Panc1 (cell line): ENCODE data around the gene RILPL1. TPM values are rescaled to one million over a fixed set of nuclear protein-coding genes. Genes with fewer than 3 reads are reported as not detected.

Source experiments
- ATAC-seq: fragments of 200-7000 bp; cut with Tn5 transposase; 2 replicates; pipeline ENCODE4 v1.9.1; 2020; ENCODE audit warnings: mild to moderate bottlenecking, moderate library complexity
- BruUV-seq: library from RNA; stranded (reverse); fragments of 400-500 nt; replicated peaks from 2 replicates; lab custom pipeline; 2021; lab: Mats Ljungman, UMichigan
- CTCF ChIA-PET: fragments of 300-600 bp; sonication (Branson Sonifier 250); formaldehyde crosslinking; loops from one replicate; lab custom pipeline; 2022; ENCODE audit warnings: antibody characterized with exemption; lab: Charles Lee
- POLR2A ChIA-PET: fragments of 300-600 bp; sonication (Branson Sonifier 250); formaldehyde crosslinking; loops from one replicate; lab custom pipeline; 2022; ENCODE audit warnings: antibody characterized with exemption; lab: Charles Lee
- DNase-seq: peaks from one replicate; pipeline ENCODE4 v3.0.0-alpha.2; 2010; ENCODE audit warnings: low read depth, low spot score
- H3K27ac ChIP-seq: 2 replicates; pipeline ENCODE4 v1.5.1; 2011; ENCODE audit warnings: mild to moderate bottlenecking, low read length, inconsistent platforms
- H3K27me3 ChIP-seq: fragments of 200-500 bp; sonication (Bioruptor generic); 2 replicates; pipeline ENCODE4 v1.6.0; 2014; ENCODE audit warnings: low read length, inconsistent platforms; ENCODE audit not compliant: control insufficient read depth, insufficient read depth
- H3K36me3 ChIP-seq: fragments of 200-500 bp; sonication (Bioruptor generic); 2 replicates; pipeline ENCODE4 v1.5.1; 2014; ENCODE audit warnings: inconsistent platforms, mild to moderate bottlenecking, low read length, moderate library complexity; ENCODE audit not compliant: control insufficient read depth, insufficient read depth
- H3K4me1 ChIP-seq: 2 replicates; pipeline ENCODE4 v1.5.1; 2011; ENCODE audit warnings: inconsistent platforms, mild to moderate bottlenecking, low read length, moderate library complexity; ENCODE audit not compliant: control insufficient read depth, insufficient read depth
- H3K4me3 ChIP-seq, 2 experiments: 2 replicates each; pipeline ENCODE4 v1.5.1; 2011 to 2012; ENCODE audit warnings: low read depth in 2 of 2, low read length in 2 of 2, mild to moderate bottlenecking in 2 of 2, inconsistent platforms in 1 of 2, moderate library complexity in 1 of 2
- H3K9me3 ChIP-seq: fragments of 200-500 bp; sonication (Bioruptor generic); 2 replicates; pipeline ENCODE4 v1.5.1; 2014; ENCODE audit warnings: low read depth, mild to moderate bottlenecking, inconsistent platforms, low read length, moderate library complexity; ENCODE audit not compliant: control insufficient read depth, insufficient read depth
- CTCF ChIP-seq: fragments of 450-650 bp; IDR thresholded peaks from 2 replicates; pipeline ENCODE4 v1.5.1; 2017; ENCODE audit warnings: mild to moderate bottlenecking
- POLR2AphosphoS5 ChIP-seq: IDR thresholded peaks from 2 replicates; pipeline ENCODE4 v1.6.1; 2012; ENCODE audit warnings: mild to moderate bottlenecking, low read depth, low read length, moderate library complexity
- SIN3A ChIP-seq: IDR thresholded peaks from 2 replicates; pipeline ENCODE4 v1.6.1; 2012; ENCODE audit warnings: low read depth, mild to moderate bottlenecking, low read length, moderate library complexity, borderline replicate concordance; ENCODE audit not compliant: insufficient read depth
- TCF7L2 ChIP-seq: IDR thresholded peaks from 2 replicates; pipeline ENCODE4 v1.6.1; 2011; ENCODE audit warnings: mild to moderate bottlenecking, low read depth, low read length, inconsistent platforms
- in situ Hi-C: cut with HindIII; loops from 2 replicates; pipeline ENCODE4 v1.10.0; 2016; ENCODE audit warnings: low sequenced_read_pairs, low pct_unique_long_range_greater_than_20kb
- intact Hi-C: fragments of 100-400 bp; cut with micrococcal nuclease; formaldehyde crosslinking; loops from one replicate; pipeline ENCODE4 v1.10.0; 2022; ENCODE audit not compliant: unreplicated experiment
- total RNA-seq: library from RNA; stranded (reverse); gene quantifications from one replicate; pipeline ENCODE4 v1.2.1, GENCODE V29; 2021; ENCODE audit not compliant: unreplicated experiment
- TF ChIP-seq, protein P1 (sequence below), 2 experiments: IDR thresholded peaks; 2 replicates each; pipeline ENCODE4 v1.6.1; 2011 to 2012; ENCODE audit warnings: low read depth in 2 of 2, control low read depth in 1 of 2, low read length in 1 of 2, mild to moderate bottlenecking in 1 of 2, moderate library complexity in 1 of 2; ENCODE audit not compliant: insufficient read depth in 1 of 2

RILPL1 gene
- total RNA-seq, 1 experiment from 2014 or later: 16.2 TPM

DNA sequence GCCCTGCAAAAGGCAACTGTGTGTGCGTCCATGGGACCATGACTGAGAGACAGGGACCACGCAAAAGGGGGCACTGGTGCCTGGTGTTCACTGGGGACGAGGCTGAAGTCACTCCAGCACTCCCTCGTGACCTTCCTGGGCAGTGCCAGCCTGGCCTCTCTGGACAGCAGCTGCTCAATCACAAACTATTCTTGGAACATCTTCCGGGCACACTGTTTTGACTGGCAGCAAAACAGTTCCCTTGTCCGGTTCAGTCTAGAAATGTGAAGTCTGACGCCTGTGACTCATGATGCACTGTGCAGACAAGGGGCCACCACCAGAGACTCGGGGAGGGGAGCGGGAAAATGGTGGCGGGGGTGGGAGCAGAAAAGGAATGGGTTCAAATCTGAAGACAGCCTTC lies 54.8 kb downstream of the RILPL1 start:
- in situ Hi-C loops: no loop called here
- Histone ChIP-seq H3K27me3 (no peaks in the 10 kb centered on the region), H3K9me3 (no peaks in the 10 kb centered on the region), H3K27ac (no peak overlapping the region), H3K4me3 (no peak overlapping the region), H3K4me1 (no peaks in the 10 kb centered on the region), H3K36me3 (no peaks in the 10 kb centered on the region)
- no peak for TF ChIP-seq POLR2AphosphoS5
- no peak for TF ChIP-seq CTCF
- TF ChIP-seq SIN3A: no peak
- no peak for TF ChIP-seq TCF7L2
- TF ChIP-seq, protein P1, sequence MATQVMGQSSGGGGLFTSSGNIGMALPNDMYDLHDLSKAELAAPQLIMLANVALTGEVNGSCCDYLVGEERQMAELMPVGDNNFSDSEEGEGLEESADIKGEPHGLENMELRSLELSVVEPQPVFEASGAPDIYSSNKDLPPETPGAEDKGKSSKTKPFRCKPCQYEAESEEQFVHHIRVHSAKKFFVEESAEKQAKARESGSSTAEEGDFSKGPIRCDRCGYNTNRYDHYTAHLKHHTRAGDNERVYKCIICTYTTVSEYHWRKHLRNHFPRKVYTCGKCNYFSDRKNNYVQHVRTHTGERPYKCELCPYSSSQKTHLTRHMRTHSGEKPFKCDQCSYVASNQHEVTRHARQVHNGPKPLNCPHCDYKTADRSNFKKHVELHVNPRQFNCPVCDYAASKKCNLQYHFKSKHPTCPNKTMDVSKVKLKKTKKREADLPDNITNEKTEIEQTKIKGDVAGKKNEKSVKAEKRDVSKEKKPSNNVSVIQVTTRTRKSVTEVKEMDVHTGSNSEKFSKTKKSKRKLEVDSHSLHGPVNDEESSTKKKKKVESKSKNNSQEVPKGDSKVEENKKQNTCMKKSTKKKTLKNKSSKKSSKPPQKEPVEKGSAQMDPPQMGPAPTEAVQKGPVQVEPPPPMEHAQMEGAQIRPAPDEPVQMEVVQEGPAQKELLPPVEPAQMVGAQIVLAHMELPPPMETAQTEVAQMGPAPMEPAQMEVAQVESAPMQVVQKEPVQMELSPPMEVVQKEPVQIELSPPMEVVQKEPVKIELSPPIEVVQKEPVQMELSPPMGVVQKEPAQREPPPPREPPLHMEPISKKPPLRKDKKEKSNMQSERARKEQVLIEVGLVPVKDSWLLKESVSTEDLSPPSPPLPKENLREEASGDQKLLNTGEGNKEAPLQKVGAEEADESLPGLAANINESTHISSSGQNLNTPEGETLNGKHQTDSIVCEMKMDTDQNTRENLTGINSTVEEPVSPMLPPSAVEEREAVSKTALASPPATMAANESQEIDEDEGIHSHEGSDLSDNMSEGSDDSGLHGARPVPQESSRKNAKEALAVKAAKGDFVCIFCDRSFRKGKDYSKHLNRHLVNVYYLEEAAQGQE (IDR thresholded peaks at IDR 0.05; ENCODE audit: insufficient read depth in 1 of 2, low read depth in 2 of 2, low read length in 1 of 2): no peak
- BruUV-seq: no TSS peak
- intact Hi-C loops: no loop called here
- no peak for ATAC-seq
- ChIA-PET CTCF (no interaction called here), POLR2A (no interaction called here)
- DNase-seq: no peak

- H3K27me3 ChIP-seq: no peaks in the 10 kb centered on the region
- no peaks in the 10 kb centered on the region for H3K36me3 ChIP-seq
- in situ Hi-C loops (no loop called here), intact Hi-C loops (no loop called here)
- H3K4me1 ChIP-seq: no peaks in the 10 kb centered on the region
- BruUV-seq: no TSS peak
- DNase-seq (no peak), ATAC-seq (no peak)
- ChIA-PET CTCF (no interaction called here), POLR2A (no interaction called here)
- TF ChIP-seq, protein P1 (IDR thresholded peaks at IDR 0.05; ENCODE audit: insufficient read depth in 1 of 2, low read depth in 2 of 2, low read length in 1 of 2): no peak
- no peak for TF ChIP-seq CTCF
- no peak for TF ChIP-seq TCF7L2
- TF ChIP-seq POLR2AphosphoS5: no peak
- TF ChIP-seq SIN3A: no peak
- H3K27ac ChIP-seq: no peak overlapping the region
- no peak overlapping the region for H3K4me3 ChIP-seq
- no peaks in the 10 kb centered on the region for H3K9me3 ChIP-seq
Observed at GRCh38 chr12:123478069-123478468, 55.5 kb downstream of the RILPL1 start.
